NCI-H774 (cell line): ENCODE results near the gene ATRAID.

ENCODE experiments used
- DNase-seq: peaks from one replicate; lab custom pipeline; 2025; lab: John Stamatoyannopoulos, UW

Gene ATRAID

GRCh38 chr2:27250652-27251379 lies 39.0 kb downstream of the ATRAID start:
- no peak for DNase-seq

DNA sequence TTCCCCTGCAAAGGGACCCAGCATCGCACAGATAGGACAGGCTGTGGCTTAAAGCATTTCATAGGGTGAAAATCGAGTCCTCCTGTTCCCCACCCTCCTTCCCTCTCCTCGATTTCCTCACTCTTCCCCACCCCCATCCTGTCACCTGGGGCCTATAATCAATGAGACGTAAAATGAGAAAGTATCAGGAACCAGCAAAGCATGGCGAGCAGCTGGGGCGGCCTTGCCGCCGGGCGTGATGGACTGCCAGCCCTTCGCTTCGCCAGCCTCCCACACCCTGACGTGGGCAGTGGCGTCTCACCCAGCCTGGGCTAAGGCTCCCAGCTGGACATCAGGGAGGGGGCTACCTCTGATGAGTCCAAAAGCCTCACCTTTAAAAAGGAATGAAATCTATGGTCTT lies 39.9 kb downstream of the ATRAID start:
- DNase-seq = no peak

DNA sequence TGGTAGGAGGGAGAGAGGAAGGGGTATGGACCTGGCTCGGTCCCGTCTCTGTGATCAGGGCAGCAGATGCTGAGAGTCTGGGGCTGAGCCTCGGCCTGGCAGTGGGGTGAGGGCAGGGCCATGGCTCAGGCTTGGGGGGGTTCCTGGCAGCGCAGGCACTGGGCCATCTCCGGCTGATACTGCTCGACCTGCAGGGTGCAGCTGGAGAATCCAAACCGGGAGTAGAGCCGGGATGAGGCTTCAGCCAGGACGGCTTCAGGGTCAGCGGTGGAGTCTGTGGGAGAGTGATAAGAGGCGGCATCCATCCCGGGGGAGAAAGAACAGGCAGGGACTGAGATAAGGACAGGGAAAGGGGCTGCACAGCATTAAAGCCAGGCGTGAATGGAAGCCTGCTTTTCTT lies 43.3 kb downstream of the ATRAID start:
- no peak for DNase-seq

DNA sequence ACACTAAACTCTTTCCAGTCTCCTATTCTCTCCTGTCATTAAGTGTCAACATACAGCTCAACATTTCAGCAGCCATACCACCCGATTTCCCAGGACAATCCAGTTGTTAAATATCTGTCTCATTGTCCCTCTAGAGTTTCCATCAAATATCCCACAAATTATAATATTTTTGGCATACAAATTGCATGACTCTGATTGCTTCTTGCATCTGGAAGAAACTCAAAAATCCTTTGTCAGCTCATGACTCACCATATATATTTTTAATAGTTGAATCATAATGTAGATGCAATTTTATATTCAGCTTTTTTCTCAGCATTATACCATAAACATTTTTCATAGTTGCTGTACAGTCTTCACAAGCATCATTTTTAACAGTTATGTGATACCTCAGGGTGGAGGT lies 43.8 kb downstream of the ATRAID start:
- no peak for DNase-seq

- DNase-seq = no peak
These were observed 45.1 kb downstream of the ATRAID start for GRCh38 chr2:27256855-27257454.

- DNase-seq = no peak
These were observed 46.2 kb downstream of the ATRAID start for GRCh38 chr2:27258051-27258450.

DNA sequence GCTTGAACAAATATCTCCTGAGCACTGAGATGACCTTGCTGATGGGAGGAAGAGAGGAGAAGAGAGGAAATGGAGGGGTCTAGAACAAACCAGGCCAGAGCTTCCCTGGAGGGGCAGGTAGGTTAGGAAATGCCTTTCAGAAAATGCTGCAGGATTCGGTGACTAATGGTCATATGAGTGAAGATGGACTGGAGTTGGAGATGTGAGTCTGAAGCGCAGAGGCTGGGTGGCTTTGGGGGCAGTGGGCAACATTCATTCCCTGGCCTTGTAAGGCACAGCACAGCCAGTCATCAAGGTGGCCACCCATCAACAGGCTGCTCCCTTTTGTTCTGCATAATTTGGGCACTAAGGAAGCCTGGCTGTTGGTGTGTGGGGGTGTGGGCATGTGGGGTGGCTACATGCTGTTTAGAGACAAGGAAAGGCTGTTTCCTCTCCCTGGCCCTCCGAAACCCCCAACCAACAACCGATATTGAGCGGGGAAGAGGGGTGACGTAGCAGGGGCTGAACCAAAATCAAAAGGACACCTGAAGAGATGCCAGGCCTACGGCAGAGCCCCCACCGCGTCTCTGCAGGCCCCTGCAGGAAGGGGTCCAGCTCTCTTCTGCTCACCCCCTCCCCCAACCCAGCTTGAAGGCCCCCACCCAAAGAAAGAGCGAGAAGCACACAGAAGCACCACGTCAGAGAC lies 49.5 kb downstream of the ATRAID start:
- no peak for DNase-seq

DNA sequence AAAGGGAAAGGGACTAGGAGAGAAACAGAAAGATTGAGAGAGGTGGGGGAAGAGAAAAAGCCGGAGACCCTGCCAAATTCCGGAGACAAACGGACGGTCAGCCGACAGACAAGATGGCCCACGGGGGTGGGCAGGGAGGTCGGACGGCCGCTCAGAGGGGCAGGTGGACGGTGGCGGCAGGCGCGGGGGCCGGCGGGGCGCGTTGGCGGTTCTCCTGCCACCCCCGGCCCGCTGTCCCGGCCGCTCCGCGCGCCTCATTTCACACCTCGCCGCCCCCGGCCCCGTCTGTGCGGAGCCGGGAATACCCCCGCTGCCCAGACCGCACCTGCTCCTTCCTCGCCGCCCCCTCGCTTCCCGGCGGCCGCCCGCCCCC lies 50.1 kb downstream of the ATRAID start:
- no peak for DNase-seq

- DNase-seq = no peak
These were observed 50.8 kb downstream of the ATRAID start, which contains the start of gene SLC30A3 for GRCh38 chr2:27262379-27263286. Gene SLC30A3 (minus strand): TSS chr2:27263047. CDS start chr2:27262906, 141 bp downstream.

GRCh38 chr2:27263287-27264252 lies 51.7 kb downstream of the ATRAID start:
- no peak for DNase-seq

DNA sequence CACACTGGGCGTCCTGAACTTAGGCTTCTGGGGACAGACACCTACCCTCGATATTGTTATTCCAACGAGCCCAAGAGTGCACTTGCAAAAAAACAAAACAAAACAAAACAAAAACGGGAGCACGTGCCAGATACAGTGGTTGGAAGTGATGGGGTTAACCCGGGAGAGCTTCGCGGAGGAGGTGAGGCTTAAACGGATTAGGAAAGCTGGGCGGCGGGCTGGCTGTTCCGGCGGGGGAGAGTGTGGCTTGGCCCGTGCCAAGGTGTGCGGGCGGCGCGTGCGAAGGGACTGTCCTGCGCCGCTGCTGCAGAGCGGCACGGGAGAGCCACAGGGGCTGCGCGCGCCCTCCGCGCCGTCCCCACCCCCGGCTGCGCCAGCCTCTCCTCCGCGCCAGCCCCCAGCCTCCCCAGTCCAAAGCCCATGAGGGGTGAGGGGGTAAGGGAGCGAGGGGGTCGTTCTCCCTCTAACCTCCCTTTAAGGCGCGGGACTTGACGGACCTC lies 52.5 kb downstream of the ATRAID start:
- no peak for DNase-seq

DNA sequence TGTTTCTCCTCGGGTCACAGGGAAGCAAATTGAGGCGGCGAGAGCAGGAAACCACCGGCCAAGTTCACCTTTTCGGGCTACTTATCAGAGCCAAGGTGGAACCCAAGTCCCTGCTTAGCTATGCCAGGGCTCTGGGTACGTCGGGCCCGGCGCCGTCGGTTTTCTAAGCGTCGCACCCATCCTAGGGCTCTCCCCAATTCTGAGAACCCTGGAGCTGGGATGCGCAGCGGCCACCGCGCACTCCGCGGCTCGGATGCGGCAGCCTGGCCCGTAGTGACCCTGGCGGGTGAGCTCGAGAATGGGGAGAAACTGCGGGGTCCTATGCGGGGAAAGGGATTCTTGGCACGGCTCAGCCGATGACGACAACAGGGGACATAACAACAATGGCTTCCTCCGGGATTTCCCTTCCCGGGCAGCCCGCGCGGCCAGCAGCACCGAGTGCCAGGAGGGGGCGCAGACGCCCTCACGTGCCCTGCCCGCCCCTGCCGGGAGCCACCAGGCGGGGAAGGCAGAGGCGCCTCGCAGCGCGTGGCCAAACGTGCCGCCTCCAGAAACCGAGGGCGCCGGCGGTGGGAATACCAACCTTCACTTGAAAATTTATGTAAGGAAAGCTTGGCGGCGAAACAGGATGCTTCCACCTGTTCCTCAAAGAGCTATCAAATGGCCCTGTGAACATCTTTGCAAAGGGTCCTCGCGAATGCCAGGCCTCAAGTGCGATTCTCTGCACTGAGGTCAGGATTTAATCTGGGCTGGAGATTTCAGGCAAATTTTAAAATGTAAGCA lies 53.1 kb downstream of the ATRAID start:
- peak; percentile 19 for DNase-seq

GRCh38 chr2:27265536-27265870 lies 53.7 kb downstream of the ATRAID start:
- DNase-seq = no peak
